ENCODE data around the gene ZBTB21.

The ZBTB21 gene

DNA sequence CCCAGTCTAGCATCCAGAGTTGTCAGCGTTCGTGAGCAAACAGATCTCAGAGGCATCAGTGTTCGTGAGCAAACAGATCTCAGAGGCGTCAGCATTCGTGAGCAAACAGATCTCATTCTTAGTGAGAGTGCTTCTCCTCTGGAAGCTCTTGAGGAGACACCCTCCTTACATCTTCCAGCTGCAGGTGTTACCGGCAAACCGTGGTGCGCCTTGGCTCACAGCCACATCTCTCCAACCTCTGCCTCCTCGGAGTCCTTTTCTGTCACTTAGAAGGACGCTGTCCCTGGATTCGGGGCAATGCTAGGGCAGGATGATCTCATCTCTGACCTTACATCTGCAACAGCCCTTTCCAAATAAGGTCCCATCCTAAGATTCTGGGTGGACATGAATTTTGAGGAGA is 46.3 kb upstream of the ZBTB21 start:
- no peak for FAIRE-seq
- DNase-seq (ENCODE audit: insufficient read length, low spot score), result no peak
- TF ChIP-seq, protein P1, sequence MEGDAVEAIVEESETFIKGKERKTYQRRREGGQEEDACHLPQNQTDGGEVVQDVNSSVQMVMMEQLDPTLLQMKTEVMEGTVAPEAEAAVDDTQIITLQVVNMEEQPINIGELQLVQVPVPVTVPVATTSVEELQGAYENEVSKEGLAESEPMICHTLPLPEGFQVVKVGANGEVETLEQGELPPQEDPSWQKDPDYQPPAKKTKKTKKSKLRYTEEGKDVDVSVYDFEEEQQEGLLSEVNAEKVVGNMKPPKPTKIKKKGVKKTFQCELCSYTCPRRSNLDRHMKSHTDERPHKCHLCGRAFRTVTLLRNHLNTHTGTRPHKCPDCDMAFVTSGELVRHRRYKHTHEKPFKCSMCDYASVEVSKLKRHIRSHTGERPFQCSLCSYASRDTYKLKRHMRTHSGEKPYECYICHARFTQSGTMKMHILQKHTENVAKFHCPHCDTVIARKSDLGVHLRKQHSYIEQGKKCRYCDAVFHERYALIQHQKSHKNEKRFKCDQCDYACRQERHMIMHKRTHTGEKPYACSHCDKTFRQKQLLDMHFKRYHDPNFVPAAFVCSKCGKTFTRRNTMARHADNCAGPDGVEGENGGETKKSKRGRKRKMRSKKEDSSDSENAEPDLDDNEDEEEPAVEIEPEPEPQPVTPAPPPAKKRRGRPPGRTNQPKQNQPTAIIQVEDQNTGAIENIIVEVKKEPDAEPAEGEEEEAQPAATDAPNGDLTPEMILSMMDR (IDR thresholded peaks at IDR 0.05; ENCODE audit: insufficient read depth, missing control alignments), result no peak

DNA sequence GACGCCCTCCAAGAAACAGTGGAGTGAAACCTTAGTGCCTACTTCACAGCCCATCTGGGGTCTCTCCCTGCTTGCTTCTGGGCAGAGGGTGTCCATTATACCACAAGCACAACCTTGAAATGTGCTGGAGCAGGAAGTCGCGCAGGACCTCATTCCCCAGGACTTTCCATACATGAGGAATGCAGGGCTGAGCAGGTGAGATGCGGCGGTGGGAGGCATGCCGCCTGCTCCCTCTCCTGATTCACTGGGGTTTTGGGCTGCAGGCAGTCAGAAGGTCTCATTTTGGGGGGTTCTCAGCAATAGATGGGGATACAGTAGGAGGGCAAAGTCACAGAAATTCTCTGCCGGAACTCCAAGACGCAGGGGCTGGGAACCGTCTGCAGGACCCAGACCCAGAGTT is 45.3 kb upstream of the ZBTB21 start:
- no peak for FAIRE-seq
- TF ChIP-seq, protein P1 (IDR thresholded peaks at IDR 0.05; ENCODE audit: insufficient read depth, missing control alignments), result no peak
- DNase-seq (ENCODE audit: insufficient read length, low spot score), result no peak

DNA sequence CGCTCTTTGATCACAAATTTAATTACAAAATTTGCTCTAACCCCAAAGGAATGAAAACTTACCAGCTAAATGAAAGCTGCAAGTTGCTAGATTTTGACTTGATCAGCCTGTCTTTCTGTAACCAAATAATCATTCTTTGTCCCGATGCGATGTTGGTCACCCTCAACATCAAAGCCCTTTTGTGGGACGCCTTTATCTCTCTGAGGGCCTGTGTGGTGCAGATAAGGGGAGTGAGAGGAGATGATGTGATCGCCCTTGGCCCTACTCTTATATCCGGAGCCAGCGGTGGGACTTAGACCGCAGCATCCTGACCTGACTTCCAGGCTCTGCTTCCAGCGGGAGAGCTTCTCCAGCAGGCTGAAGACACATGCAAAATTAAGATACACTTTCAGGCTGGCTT is 41.6 kb upstream of the ZBTB21 start:
- TF ChIP-seq, protein P1 (IDR thresholded peaks at IDR 0.05; ENCODE audit: insufficient read depth, missing control alignments), result no peak
- DNase-seq (ENCODE audit: insufficient read length, low spot score) (no peak), FAIRE-seq (no peak)

DNA sequence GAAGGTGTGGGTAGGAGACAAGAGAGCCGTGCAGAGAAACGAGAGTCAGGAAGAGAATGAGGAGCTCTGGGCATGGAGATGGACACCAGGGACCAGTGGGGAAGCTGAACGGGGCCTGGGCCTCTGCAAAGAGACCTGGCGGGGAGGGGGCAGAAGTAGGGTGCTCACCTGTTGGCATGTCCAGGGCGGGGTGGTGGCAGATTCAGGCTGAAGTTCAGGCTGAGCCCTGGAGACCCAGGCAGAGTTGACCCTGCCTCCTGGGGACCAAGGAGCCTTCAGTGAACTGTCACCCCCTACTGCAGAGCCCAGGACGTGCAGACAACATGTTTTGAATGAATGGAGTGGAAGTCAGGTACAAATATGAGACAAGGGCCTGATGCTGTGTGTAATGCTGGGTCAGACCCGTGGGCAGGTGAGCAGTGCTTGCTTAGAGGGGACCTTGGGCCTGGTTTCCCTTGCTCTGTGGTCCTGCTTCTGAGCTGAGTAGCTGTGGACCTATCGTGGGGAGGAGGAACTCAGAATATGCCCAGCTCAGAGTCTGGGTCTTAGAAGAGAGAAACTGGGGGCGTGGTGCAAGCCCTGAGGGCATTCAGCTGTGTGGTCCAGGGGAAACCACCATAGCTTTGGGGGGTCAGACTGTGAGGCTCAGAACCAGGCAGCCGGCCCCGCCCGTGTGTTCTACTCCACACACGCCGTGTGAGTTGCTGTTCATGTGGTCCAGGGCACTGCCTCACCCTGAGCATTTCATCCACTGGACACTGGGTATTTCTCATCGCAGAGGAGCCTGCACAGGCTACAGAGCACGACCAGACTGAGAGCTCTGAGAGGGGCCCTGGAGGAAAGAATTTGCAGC is 39.6 kb upstream of the ZBTB21 start:
- DNase-seq (ENCODE audit: insufficient read length, low spot score) (no peak), FAIRE-seq (no peak)
- TF ChIP-seq, protein P1 (IDR thresholded peaks at IDR 0.05; ENCODE audit: insufficient read depth, missing control alignments), result no peak

DNA sequence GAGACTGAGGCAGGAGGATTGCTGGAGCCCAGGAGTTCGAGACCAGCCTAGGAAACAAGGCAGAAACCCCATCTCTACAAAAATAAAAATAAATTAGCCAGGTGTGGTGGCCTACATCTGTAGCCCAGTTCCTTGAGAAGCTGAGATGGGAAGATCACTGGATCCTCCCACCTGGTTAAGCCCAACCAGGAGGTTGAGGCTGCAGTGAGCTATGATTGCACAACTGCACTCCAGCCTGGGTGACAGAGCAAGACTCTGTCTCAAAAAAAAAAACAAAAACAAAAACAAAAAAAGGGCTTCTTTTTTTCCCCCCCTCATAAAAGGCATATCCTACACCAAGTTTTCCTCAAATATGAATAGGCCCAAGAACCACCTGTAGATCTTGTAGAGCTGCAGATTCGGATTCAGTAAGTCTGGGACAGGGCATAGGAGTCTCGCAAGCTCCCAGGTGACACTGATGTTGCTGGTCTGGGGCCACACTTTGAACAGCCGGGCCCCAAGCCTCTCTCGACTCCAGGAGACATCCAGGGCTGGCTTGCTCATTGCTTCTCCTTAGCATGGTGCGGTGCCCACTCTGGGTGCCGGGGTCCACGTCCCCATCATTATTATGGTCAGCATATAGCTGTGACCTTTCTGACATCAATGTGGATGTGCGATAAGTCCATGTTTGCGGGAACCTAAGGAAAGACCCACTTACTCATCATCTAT is 38.9 kb upstream of the ZBTB21 start:
- FAIRE-seq, result no peak

DNA sequence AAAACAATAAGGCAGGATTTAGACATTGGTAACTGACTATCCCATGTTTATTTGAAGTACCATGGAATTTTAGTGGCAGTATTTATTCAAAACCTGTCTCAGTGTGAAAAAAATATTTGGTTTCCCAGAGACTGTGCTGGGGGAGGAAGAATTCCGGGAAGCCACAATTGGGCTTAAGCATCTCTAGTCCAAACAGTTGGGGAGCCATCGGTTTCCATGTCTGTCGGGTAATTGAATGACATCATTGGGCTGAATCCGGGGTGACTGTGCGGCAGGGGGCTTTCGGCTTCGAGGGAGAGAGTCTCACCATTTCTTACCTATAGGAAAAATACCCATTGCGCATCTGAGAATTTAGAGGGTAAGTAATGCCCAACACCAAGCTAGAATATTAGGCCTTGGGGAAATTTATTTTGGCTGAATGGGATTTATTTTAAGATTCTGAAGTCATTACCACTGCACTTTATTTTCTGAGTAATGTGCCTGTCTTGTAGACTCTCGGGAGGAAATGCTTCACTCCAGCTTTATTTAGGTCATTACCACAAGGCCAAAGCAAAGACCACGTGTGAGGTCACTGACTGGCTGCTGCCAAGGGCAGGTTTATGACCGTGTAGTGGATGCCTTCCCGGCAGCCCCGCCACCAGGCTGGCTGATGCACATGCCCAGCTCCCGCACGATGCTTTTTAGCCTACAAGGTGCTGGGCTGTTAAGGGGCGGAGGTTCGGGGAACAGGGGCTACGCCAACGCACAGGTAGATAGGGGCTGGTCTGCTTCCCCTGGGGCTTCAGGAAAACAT is 37.9 kb upstream of the ZBTB21 start:
- DNase-seq (ENCODE audit: insufficient read length, low spot score), result no peak
- TF ChIP-seq, protein P1 (IDR thresholded peaks at IDR 0.05; ENCODE audit: insufficient read depth, missing control alignments), result no peak
- no peak for FAIRE-seq

More for the DNA sequence above, 38.9 kb upstream of the ZBTB21 start:
- DNase-seq (ENCODE audit: insufficient read length, low spot score), result no peak
- TF ChIP-seq, protein P1 (IDR thresholded peaks at IDR 0.05; ENCODE audit: insufficient read depth, missing control alignments), result no peak

Data from D721Med (cell line).